NCI-H82 treated with DMSO at 0.1 percent for 48 hours (cell line): ENCODE results near the gene GRIN2A.
"Not testable (repeated sequence)": the region's sequence is repeated elsewhere in the genome, so short reads cannot be mapped to it uniquely, and the experiment has no call there.

Source experiments
- DNase-seq: peaks from one replicate; lab custom pipeline; 2025; ENCODE audit not compliant: unreplicated experiment; lab: John Stamatoyannopoulos, UW

Gene GRIN2A

GRCh38 chr16:9929313-9929712 is 252.9 kb downstream of the GRIN2A start:
- DNase-seq, result no peak

- peak; percentile 55 for DNase-seq
These were observed 259.8 kb downstream of the GRIN2A start for GRCh38 chr16:9922441-9922840.

- DNase-seq, result peak; percentile 55
These were observed 260.2 kb downstream of the GRIN2A start for GRCh38 chr16:9921997-9922396.

GRCh38 chr16:9919460-9919859 is 262.8 kb downstream of the GRIN2A start:
- DNase-seq, result no peak

- DNase-seq, result no peak
These were observed 264.5 kb downstream of the GRIN2A start for GRCh38 chr16:9917691-9918090.

GRCh38 chr16:9913604-9914326 is 268.5 kb downstream of the GRIN2A start:
- DNase-seq, result no peak

GRCh38 chr16:9911989-9912388 is 270.2 kb downstream of the GRIN2A start:
- DNase-seq, result no peak

GRCh38 chr16:9911231-9911630 is 271.0 kb downstream of the GRIN2A start:
- DNase-seq, result no peak

- DNase-seq, result no peak
These were observed 273.0 kb downstream of the GRIN2A start for GRCh38 chr16:9909072-9909825.

GRCh38 chr16:9908613-9909012 is 273.6 kb downstream of the GRIN2A start:
- no peak for DNase-seq

- no peak for DNase-seq
These were observed 274.5 kb downstream of the GRIN2A start for GRCh38 chr16:9907752-9908151.

GRCh38 chr16:9906218-9906617 is 276.0 kb downstream of the GRIN2A start:
- no peak for DNase-seq

- no peak for DNase-seq
These were observed 277.7 kb downstream of the GRIN2A start for GRCh38 chr16:9904526-9904925.

- DNase-seq, result no peak
These were observed 281.7 kb downstream of the GRIN2A start for GRCh38 chr16:9900576-9900975.

GRCh38 chr16:9898555-9898954 is 283.7 kb downstream of the GRIN2A start:
- DNase-seq, result no peak

GRCh38 chr16:9898124-9898523 is 284.1 kb downstream of the GRIN2A start:
- no peak for DNase-seq

- DNase-seq, result no peak
These were observed 286.4 kb downstream of the GRIN2A start for GRCh38 chr16:9895817-9896216.

- no peak for DNase-seq
These were observed 296.4 kb downstream of the GRIN2A start for GRCh38 chr16:9885876-9886275.

- no peak for DNase-seq
These were observed 296.8 kb downstream of the GRIN2A start for GRCh38 chr16:9885467-9885866.

GRCh38 chr16:9875981-9876380 is 306.2 kb downstream of the GRIN2A start:
- not testable (repeated sequence) for DNase-seq

- DNase-seq, result no peak
These were observed 308.0 kb downstream of the GRIN2A start for GRCh38 chr16:9874219-9874618.

- DNase-seq, result no peak
These were observed 311.3 kb downstream of the GRIN2A start for GRCh38 chr16:9870962-9871361.
